GM21529 (cell line): Measurements from ENCODE around the gene NCOA5.
A peak's percentile ranks its signal among the peaks of the same experiment; 100 is the strongest.

ENCODE experiments used
- ATAC-seq: cut with Tn5 transposase; IDR thresholded peaks from one replicate; pipeline ENCODE4 v1.9.1; 2021; ENCODE audit not compliant: unreplicated experiment

The NCOA5 gene

DNA sequence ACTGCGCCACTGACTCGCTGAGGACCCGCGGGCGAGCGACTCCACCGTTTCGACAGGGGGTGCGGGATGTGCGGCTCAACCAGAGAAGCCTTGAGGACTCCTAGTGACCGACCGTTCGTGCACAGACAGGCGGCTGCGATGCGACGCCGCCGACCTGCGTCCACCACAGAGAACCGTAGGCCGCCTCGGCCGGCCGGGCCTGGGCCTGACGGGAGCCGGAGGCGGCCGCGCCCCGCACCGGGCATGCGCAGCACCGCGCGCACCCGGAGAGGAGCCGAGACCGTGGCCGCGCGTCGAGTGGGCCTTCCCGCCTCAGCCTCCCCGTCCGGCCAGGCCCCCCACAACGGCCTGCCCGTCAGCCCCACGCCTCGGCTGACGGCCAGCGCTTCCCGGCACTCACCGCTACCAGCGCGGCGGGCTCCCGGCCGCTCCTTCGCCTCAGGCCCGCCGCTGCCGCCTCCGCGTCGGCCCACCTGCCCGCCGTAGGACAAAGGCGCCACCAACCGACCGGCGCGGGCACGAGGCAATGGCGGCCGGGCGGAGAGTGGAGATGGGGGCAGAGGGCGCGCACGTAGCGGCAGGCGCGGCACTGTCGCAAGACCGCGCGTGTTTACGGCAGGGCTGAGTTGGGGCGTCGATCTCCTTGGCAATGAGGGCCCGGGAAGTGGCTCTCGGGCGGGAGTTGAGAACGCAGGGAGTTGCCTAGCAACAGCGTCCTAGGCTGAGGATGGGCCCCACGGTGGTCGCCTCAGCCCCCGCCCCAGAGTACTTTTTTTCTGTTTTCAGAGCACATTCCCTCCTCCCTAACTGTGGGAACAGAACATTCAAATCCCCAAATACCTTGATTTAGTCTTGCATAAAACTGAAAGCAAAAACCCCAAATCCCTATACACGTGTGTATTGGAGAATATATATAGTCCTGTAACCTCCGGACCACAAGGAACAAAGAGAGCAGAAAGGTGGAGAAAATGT is at the start of gene NCOA5:
NCOA5 (minus strand) TSS at position 546 of the 972 bp plus-strand sequence. CDS start 10,538 bp downstream, outside the sequence.
- ATAC-seq = peak; percentile 77

DNA sequence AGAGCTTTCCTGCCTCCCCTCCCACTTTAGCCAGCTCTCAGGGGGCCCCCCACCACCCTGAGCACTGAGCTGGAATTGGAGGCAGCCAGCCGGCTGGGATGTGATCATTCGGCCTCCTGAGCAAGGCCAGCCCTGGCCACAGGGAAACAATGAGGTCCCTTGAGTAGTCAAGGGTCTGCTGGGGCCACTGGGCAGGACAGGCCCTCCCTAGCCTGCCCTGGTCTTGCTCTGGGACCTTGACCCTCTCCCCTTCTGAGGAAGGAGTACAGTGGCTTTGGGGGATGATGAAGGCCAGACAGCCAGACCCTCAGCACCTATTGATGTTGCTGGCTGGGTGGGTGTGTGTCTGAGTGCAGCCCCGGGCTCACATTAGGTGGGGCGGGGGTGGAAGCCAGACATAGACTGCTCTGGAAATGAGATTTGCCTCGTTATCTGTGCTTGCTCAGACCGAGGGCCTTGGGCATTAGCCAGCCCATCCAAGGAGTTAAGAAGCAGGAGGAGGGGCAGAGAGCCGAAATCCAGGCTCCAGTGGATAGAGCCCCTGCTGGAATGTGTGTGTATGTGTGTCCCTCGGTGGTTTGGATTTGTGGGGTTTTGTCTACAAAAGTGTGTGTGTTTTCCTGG is 49.6 kb upstream of the NCOA5 start:
- ATAC-seq = no peak

DNA sequence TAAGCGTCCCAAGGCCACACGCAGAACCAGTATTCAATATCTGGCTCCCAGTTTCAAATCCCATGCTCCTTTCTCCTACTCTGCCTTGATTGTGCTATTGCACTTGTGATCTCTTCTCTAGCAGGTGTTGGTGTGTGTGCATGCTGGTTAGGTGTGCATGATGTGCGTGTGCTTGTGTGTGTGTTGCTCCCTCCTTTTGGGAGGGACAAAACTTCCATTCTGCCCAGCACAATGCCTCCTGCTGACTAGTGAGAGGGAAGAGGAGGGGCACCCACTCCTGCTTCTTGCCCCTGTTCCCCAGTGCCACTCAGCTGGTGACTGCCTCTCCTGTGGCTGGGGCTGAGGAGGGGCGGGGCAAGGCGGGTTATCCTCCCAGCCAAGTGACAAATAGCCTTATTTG is 48.1 kb upstream of the NCOA5 start:
- no peak for ATAC-seq

DNA sequence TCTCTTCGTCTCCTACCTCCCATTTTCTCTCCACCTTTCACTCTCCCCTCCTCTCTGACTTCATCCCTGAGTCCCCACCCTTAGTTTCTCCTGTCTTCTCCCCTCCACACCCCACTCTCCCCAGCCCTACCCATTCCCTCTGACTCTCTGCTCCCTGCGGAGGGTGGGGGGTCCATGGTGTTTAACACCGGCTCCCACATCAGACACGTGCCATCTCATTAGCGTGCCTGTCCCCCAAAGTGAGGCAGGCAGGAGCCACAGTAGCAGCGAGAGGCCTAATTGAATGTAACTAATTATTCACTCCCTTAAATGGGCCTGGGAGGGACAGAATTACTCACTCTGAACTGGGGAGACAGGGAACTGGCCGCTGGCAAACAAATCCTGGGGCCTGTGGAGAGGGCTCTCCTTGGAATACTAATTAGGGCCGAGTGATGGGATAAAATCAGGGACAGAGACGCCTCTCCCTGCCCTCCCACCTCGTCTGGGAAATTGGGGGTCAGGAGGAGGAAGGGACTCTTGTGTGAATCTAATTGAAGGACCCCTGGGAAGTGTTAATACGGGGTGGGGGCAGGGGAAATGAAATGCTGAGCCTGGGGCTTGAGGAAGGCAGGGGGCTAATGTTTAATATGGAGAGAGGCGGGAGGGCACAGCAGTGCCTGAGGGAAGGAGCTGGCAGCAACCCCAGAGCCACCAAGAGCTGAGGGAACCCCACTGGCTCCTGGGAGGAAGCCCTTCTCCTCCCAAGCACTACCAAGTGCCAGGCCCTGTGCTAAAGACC is 46.3 kb upstream of the NCOA5 start:
- ATAC-seq = no peak

DNA sequence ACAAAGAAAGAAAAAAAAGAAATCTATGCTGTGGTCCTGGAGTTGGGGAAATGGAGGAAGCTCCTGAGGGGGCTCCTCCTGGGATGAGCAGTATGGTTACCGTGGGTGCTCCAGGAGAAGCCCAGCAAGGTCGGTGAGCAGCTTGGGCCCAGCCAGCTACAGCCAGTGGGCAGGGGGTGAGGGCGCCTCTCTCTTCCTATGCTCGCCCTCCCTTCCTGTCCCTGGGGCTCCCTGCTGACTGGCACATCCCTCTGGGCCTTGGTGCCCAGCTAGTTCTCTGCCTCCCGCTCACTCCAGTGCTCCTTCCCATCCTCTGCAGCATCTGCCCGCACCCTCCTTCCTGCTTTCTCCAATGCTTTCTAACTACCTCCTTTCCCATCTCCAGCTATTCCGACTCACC is 45.0 kb upstream of the NCOA5 start:
- ATAC-seq = no peak

DNA sequence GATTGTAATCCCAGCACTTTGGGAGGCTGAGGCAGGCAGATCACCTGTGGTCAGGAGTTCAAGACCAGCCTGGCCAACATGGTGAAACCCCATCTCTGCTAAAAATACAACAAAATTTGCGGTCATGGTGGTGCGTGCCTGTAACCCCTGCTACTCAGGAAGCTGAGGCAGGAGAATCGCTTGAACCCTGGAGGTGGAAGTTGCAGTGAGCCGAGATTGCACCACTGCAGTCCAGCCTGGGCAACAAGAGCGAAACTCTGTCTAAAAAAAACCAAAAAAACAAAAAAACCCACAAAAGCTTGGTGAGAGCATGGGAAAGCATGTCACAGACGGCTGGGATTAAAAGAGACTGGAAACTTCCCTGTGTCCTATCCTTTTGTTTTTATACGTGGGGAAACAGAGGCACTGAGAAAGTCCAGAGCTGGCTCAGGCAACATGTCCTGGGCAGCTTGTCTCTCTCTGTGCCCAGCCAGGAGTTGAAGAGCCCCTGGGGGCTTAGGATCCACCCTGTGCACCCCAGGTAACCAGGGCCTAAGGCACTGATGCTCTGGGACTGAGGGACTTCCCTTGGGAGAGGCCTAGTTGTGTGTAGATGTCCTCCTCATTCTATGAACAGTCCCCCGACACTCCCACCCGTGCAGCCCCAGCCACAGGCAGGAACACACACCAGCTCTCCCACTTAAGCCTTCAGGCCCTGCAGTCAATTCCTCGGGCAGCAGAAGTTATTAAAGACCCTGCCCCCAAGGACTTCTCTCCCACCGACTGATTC is 44.3 kb upstream of the NCOA5 start:
- ATAC-seq = no peak

DNA sequence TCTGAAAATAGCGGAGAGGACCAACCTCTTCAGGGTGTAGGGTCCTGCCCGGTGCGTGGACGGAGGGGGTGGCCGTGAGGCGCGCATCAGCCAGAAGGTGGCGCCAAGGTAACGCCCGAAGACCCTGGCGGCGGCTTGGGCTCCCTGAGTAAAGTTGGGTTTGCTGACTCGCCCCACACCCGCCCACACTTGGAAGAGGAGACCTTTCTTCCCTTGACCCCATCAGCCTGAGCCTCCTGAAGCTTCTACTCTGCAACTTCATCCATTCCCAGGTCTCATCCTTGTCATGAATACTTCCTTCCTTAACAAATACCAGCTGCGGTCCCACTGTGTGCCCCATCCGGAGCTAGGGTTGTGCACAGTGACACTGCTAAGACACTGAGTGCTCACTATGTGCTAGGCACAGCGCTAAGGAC is 43.0 kb upstream of the NCOA5 start:
- no peak for ATAC-seq

DNA sequence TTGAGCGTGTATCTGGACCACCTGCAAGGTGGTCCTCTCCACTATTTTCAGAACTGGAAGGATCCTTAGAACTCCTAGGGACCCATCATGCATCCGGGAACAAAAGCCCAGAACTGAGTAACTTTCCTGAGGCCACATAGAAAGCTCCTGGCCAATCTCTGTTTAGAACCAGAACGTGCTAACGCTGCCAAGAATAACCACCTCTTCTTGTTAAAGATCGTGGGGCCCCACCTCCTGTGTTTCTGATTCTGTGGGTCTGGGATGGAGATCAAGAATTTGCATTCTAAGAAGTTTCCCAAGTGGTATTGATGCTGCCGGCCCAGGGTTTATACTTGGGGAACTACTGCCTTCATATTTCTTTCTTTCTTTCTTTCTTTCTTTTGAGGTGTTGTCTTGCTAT is 41.6 kb upstream of the NCOA5 start:
- no peak for ATAC-seq

DNA sequence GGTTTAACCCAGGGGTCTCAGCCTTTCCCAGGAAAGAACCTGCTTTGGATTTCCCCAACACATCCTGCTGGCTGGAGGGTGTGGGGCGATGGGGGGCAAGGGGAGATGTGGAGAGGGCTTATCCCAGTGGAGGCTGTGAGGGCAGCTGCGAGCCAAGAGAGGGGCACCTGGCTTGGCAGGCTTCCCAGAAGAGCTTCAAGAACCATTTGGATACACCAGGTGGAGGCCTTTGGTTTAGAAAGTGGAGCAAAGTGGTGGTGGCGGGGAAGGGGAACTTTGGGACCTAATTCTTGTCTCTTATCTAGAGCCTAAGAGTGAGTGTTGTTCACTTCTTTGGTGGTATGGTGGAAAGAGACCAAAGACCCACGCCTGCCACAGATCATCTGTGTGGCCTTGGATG is 40.8 kb upstream of the NCOA5 start:
- no peak for ATAC-seq

DNA sequence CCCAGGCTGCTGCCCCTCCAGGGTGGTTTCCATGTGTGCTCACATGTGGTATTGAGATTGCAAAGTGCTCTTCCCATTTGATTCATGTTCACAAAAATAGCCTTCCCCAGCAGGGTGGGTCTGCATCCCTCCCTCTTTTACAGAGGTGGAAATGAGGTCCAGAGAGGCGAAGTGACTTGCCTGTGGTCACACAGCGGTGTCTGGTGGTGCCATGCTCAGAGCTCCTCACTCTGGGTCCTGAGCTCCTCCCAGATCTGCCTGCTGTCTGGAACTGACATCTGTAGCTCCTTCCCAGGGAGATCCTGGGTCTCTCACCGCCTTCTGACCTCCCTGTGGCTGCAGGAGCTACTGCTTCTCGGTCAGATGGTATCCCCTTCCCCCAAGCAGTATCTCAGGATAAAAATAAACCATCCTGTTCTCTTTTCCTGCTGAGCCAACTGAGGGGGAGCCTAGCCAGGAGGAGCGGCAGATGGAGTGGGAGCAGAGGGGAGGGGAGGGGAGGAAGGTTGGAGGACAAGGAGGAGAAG is 40.3 kb upstream of the NCOA5 start:
- no peak for ATAC-seq

DNA sequence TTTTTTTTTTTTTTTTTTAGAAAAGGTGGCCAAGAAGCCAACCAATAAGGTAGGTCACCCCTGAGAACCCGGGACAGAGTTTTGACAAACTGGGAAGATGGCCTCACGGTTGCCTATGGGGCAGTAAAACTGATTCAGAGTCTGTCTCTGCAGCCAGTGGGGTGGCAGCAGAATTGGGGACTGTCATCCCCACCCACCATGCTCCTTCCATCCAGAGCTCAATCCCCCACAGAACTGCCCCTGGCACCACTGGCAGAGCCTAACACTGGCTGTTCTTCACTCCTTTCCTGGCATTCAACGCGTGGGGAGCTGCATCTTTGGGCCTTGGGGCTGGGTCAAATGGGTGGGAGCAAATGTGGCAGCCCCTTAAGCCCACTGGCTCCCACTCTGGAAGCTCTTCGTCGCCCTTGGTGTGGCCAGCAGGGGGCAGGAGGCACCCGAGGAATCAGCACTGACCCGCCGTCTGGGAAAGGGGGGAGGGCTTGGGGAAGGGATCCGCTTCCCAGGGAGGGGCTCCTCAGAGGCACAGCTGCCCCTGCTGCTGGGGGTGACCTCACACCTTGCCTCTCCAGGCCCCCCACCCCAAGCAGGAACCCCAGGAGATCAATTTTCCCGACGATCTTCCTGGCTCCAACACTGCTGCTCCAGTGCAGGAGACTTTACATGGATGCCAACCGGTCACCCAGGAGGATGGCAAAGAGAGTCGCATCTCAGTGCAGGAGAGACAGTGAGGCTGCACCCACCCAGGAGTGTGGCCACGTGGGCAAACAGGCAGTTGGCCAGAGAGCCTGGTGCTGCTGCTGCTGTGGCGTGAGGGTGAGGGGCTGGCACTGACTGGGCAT is 38.8 kb upstream of the NCOA5 start:
- no peak for ATAC-seq

DNA sequence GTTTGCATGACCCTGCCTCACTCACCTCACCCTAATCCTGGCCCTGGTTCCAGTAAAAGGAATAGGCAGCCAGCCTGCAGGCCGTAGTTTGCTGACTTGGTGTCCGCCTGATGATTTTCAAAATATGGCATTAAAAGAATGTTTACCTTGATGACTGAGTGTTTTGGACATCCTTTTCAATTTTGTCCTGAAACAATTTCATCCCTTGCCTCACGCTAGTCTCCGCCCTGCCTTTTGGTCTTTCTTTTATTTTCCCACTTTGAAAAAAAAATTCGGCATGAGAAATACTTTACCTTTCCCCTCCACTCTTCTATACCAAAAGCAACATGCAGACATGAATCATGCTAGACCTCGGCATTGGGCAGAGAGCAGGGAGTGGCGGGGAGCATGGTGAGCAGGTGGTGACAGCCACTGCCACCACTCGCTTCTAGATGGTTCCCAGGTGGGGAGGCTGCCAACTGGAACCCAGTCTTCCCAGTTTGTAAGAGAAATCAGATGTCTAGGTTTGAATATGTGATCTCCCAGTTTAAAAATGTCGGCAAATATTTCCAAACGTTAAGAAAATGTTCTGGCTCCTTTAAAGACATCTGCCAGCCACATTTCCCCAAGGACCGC is 37.7 kb upstream of the NCOA5 start:
- no peak for ATAC-seq

DNA sequence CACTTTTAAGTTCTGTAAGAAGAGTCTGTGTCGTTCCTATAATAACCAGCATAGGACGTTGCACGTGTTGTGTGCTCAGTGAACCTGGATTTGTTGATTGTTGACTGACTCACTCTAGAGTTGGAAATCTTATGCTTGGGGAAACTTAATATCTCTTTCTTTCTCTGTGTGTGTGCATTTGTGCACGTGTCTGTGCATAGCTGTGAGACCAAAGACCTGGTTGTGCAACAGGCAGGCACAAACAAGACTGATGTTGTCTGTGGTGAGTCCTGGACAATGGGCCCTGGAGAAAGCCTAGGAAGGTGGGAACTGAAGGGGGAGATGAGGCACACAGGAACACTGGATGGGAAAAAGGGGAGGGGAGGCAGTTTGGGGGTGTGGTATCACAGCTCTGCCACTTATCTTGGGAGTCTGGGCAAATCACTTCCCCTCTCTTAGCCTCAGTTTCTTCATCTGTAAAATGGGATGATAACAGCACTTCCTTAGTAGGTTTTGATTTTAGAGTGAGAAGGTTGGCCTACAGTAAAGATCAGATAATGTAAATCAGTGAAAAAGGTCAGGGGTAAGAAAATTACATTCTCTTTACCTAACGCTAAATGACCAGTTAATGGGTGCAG is 36.8 kb upstream of the NCOA5 start:
- ATAC-seq = no peak

DNA sequence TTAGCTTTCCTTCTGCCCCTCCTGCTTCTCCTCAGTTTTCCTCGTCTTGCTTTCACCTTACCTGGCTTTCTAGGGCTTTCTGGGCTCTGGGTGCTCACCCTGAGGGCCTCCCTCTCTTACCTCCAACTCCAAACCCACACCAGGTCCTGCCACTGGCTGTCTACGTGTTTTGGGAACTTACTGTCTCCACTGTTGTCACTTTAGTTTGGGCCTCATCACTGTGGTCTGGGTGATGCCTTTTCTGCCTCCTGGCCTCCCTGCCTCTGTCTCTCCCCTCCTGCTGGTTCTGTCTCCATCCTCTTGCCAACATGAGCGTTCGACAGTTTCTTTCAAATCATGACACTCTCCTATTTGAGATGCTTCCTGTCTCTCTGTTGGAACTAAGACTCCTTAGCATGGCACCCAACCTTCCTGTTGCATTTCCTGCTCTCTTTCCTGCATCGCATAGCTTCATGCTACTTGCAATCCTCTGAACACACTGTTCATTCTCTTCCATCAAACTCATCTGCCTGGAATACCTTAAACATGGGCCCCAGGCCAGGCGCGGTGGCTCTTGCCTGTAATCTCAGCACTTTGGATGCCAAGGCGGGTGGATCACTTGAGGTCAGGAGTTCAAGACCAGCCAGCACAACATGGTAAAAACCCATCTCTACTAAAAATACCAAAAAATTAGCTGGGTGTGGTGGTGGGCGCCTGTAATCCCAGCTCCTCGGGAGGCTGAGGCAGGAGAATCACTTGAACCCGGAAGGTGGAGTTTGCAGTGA is 33.9 kb upstream of the NCOA5 start:
- ATAC-seq = no peak

DNA sequence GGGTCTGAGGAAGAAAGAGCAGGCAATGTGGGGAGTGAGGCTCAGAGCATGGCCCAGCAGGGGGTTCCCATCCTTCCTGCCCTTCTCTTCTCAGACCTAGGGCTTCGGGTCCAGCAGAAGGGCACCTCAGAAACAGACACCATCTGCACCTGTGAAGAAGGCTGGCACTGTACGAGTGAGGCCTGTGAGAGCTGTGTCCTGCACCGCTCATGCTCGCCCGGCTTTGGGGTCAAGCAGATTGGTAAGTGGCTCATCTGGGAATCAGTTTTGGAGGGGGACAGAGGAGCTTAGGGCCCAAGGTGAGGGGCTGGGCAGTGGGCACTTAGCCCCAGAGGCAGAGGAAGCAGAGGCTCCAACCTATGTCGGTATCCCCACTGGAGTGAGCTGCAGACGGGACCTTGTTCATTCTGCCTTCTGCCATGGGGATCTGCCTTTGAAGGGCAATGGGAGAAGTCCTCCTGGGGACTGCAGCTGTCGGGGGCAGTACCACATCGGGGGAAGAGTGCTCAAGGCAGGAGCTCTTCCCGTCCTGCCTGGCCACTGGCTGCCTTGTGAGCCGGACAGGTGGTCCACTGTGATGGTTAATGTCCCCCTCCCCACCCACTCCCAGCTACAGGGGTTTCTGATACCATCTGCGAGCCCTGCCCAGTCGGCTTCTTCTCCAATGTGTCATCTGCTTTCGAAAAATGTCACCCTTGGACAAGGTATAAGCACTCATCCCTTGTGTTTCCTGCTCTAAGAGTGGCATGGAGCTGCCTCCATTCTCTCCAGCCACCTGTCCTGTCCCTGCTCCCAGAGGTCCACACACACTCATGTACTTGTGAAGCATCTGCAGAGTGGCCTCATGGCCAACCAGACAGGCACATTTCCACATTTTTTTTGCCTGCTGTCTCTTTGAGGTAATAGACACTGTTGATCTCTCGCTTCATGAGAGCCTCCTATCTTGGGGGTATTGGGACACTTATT is 33.0 kb upstream of the NCOA5 start:
- no peak for ATAC-seq

DNA sequence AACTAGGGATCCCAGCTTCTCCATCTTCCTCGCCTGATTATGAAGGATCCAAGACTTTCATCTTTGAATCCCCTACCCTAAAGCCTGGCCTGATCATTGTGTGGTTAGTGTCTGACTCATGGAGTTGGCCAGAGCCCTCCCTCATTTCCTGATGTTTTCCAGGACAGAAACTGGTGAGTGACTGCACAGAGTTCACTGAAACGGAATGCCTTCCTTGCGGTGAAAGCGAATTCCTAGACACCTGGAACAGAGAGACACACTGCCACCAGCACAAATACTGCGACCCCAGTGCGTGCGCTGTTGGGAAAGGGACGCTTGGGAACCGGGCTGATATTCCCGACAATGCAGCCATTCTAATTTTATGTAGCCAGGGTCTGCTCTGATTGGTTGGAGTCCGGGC is 32.3 kb upstream of the NCOA5 start:
- ATAC-seq = no peak
